Activated CD8-positive, alpha-beta memory T cell treated with anti-CD3 and anti-CD28 coated beads, Interleukin-2, amount 50 U/mL, for 48 hours (primary cell): ENCODE data around the gene CCDC150.
A peak's percentile ranks its signal among the peaks of the same experiment; 100 is the strongest.
"Not testable (repeated sequence)": the region's sequence is repeated elsewhere in the genome, so short reads cannot be mapped to it uniquely, and the experiment has no call there.

ENCODE experiments used
- DNase-seq: peaks from one replicate; pipeline ENCODE4 v3.0.0-alpha.2; 2020

Gene CCDC150

DNA sequence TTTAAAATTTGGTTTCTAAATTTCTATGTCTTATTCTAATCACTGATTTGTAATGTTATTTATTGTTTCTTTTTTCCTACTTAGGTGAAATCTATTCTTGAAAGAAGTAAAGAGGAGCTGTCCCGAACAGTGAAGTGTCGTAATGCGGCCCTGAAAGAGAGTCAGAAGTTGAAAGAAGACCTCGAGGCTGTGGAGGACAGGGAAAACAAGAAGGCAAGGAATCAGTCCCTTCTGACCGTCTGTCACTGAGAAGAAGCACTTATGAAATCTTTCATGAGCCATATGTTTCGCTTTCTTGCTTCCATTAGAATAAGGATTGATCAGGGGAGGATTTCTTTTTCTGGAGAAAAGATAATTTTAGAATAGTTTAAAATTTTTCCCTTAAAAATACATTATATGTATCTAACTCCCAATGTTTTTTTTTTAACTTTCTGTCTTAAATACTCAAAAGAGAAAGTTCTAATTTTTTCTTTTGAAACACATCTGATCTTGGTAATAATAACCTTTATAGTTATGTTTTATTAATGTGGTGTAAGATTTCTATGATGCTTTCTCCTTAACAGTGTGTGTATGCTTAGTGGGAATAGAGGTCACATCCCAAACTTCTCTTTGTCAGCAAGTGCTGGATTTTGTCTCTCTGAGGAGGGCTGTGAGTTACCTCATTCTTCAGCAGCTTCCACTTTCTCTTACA lies 79.0 kb downstream of the CCDC150 start:
- no peak for DNase-seq

DNA sequence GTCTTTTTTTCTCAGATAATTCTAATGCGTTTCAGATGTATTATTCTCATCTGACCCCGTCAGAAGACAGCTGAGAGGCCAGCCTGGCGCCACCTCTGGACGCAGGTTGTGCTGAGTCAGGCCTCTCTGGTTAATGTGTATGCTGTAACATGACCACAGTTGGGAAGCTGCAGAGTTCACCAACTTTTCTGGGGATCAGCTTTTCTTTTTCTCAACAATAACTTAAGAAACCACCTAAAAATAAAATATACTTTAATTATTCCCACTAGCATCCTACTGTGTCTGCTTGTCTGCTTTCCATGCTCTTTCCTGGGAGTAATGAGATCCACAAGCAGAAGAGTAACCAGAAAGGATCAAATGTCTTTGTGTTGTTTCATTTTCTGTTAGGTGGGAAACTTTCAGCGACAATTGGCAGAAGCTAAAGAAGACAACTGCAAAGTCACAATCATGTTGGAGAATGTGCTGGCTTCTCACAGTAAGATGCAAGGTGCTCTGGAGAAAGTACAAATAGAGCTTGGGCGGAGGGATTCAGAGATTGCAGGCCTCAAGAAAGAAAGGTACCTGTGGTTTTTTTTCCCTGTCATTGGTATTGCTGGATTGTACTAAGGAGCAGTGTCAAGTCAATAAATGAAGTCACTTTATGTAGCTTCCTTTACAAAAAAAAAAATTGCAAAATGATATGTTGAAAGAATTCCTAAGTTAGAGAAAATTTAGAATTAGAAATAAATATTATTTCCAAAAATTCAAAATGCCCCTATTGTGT lies 79.8 kb downstream of the CCDC150 start:
- no peak for DNase-seq

DNA sequence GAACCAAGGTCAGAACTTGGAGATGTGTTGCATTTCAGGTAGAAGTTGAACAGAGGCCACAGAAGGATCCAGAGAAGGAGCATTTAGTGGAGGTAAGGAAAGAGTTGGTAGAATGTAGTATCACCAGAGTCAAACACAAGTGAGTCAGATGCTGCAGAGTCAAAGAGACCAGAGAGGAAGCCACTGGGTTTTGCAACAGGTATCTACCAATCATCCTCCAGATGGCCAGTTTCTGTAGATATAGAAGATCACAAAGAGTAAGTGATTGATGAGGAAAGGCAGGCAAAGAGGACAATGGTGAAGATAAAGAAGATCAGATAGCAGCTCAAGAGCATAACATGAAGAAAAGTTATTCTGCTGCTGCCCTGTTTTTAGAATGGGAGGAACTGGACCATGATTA lies 84.1 kb downstream of the CCDC150 start:
- no peak for DNase-seq

DNA sequence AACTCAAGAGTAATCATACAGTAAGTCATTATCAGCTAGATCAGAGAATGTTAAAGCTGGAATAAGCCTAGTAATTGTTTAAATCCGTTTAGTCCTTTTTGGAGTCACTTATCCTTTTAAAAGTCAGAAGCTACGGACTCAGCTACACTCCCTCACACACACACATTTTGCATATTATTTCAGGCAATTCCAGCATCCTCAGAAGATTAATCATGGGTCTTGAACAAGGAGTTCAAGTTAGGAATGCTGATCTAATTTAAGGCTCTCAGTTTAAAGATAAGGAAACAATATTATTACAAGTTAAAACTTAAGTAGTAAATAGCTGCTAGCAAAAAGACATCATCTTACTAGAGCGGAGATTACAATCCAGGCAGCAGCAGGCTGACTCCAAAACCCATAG lies 85.7 kb downstream of the CCDC150 start:
- DNase-seq = no peak

DNA sequence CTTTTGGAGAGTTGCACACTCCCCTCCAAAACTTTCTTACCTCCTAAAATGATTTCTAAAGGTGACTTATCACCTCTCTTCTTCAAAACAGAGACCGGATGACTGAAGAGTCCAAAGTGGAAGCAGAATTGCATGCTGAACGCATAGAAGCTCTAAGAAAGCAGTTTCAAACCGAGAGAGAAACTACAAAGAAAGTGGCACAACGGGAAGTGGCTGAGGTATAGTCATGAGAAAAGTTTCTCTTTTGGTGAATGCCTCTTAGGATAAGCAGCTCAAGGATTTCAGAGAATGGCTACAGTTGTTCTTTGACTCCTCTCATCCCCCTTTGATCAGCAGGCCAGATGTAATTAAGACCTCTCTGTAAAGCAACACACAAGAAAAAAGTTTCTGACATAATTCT lies 86.4 kb downstream of the CCDC150 start:
- no peak for DNase-seq

DNA sequence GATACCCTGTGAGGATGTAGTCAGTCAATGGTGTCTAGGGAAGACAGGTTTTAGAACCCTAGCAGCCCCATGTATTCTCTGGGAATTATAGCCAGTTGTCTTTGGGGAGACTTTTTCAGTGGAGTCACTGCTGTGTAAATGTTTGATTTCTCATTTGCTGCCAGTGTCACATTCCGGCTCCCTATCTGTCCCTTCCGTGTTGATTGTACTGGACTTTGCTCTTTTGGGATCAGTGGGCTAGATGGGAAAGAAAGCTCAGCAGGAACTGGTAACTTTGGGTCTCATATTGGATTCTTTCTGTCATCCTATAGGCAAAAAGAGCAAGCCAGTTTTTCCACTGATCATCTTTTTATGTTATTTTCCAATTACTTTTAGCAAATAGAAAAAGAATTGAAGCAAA lies 89.9 kb downstream of the CCDC150 start:
- no peak for DNase-seq

DNA sequence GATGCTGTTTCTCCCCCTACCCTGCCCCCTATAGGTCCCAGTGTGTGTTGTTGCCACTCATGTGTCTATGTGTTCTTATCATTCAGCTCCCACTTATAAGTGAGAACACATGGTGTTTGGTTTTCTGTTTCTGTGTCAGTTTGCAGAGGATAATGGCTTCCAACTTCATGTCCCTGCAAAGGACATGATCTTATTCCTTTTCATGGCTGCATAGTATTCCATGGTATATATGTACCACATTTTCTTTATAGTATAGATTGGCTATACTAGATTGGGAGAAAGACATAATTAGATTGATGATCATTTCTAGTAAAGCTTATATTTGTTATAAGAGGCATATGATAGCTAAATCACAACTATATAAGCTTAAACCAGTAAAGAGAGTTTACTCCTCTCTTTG lies 97.1 kb downstream of the CCDC150 start:
- DNase-seq = not testable (repeated sequence)

DNA sequence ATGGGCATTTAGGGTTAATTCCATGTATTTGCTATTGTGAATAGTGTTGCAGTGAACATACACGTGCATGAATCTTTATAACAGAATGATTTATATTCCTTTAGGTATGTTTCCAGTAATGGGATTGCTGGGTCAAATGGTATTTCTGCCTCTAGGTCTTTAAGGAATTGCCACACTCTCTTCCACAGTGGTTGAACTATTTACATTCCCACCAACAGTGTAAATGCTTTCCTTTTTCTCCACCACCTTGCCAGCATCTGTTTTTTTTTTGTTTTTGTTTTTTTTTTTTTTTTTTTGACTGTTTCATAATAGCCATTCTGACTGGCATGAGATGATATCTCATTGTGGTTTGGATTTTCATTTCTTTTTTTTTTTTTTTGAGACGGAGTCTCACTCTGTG lies 97.5 kb downstream of the CCDC150 start:
- DNase-seq = no peak

DNA sequence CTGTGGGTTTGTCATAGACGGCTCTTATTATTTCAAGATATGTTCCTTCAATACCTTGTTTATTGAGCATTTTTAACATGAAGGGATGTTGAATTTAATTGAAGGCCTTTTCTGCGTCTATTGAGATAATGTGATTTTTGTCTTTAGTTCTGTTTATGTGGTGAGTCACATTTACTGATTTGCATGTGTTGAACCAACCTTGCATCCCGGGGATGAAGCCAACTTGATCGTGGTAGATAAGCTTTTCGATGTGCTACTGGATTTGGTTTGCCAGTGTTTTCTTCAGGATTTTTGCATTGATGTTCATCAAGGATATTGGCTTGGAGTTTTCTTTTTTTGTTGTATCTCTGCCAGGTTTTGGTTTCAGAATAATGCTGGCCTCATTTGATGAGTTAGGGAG lies 99.5 kb downstream of the CCDC150 start:
- no peak for DNase-seq

DNA sequence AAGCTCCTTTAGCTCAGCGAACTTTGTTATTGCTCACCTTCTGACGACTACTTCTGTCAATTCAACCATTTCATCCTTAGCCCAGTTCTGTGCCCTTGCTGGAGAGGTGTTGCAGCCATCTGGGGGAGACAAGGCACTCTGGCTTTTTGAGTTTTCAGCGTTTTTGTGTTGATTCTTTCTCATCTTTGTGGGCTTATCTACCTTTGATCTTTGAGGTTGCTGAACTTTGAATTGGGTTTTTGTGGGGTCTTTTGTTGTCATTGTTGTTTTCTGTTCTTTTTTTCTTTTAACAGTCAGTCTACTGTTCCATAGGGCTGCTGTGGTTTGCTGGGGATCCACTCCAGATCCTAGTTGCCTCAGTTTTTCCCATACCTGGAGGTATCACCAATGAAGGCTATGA lies 102.7 kb downstream of the CCDC150 start:
- no peak for DNase-seq

DNA sequence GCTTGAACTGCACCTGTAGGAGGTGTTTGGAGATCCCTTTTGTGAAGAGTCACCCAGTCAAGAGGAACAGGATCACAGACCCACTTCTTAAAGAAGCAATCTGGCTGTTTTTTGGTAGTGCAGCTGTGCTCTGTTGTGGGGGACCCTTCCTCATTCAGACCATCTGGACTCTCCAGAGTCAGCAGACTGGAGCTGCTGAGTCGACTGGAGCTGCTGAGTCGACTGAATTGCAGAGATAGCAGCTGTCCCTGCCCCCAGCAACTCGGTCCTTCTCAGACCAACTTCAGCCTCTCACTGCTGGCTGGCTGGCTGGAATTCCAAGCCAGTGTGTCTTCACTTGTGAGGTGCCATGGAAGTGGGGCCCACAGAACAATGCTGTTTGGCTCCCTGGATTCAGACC lies 103.2 kb downstream of the CCDC150 start:
- no peak for DNase-seq

DNA sequence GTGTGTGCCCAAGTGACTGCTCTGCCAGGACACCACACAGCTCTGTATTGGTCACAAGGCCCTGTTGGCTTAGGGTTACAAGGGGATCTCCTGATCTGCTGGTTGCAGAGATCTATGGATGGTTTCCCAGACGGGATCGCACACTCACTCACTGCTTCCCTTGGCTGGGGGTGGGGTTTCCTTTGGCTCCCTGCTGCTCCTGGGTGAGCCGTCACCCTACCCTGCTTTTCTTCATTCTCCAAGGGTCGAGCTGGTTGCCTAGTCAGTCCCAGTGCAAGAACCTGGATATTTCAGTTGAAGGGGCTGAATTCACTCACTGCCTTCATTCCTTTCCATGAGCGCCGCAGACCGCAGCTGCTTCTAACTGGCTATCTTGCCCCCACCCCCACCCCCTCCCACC lies 103.7 kb downstream of the CCDC150 start:
- DNase-seq = no peak

DNA sequence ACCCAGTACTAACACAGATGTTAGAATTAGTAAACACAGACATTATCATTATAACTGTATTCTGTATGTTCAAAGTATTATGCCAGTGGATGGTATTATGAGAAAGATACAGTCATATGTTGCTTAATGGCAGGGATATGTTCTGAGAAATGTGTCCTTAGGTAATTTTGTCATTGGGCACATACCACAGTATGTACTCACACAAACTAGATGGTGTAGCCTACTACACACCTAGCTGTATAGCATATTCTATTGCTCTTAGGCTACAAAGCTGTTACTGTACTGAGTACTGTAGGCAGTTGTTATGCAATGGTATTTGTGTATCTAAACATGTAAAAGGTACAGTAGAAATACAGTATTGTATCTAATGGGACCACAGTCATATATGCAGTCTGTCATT lies 106.2 kb downstream of the CCDC150 start:
- no peak for DNase-seq

DNA sequence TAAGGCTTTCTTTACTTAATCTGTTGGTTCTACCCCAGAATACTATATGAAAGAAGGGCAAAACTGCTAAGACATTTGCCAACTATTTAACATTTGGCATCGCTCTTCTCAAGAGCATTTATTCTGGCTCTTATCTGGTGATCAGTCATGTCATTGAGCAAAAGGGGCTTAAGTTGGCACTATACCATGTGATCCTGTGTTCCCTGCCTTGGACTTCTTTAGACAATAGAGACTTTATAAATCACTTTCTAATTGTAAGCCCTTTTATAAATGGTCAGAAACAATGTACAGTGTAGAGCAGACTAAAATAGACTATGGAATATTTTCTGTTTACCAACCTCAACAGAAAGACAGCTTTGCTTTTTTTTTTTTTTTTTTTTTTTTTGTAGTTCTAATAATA lies 107.9 kb downstream of the CCDC150 start:
- DNase-seq = no peak

DNA sequence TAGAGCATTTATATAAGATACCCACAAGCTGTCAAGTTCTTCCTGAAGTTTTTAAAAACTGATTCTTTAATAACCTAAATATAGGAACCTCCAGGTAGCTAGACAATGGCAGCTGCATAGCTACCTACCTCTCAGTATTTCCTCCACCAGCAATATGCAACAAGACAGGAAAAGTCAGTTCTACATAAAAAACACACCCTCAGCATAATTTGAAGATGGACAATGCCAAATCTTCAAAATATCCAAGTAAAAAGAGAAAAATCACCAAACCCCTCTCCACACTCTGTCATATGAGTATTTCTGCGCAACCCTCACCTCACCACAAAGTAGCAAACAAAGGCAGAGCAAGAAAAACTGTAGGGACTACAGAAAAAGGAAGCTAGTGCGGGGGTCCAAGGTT lies 108.6 kb downstream of the CCDC150 start:
- DNase-seq = no peak

DNA sequence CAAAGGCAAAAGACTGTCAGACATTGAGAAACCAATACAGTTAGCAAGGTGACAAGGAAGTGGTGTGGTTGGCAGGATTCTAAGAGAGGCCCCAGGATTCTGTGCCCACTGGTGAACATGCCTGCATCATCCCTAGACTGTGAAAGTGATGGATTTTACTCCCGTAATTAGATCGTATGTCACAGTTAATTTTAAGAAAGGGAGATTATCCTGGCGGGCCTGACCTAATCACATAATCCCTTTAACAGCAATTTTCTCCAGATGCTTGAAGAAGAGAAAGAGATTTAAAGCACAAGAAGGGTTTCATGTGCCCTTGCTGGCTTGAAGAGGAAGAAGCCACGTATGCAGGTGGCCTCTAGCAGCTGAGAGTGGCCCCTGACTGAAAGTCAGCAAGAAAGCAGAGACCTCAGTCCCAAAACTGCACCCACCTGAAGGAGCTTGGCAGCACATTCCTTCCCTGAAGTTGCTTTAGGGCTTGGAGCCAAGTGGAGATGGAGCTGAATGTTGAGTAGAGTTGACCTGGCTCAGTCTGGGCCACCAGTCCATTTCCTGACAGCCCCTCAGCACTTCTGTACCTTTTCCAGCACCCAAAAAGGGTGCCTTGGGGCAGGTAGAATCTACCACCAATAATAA lies 110.9 kb downstream of the CCDC150 start:
- DNase-seq = no peak

DNA sequence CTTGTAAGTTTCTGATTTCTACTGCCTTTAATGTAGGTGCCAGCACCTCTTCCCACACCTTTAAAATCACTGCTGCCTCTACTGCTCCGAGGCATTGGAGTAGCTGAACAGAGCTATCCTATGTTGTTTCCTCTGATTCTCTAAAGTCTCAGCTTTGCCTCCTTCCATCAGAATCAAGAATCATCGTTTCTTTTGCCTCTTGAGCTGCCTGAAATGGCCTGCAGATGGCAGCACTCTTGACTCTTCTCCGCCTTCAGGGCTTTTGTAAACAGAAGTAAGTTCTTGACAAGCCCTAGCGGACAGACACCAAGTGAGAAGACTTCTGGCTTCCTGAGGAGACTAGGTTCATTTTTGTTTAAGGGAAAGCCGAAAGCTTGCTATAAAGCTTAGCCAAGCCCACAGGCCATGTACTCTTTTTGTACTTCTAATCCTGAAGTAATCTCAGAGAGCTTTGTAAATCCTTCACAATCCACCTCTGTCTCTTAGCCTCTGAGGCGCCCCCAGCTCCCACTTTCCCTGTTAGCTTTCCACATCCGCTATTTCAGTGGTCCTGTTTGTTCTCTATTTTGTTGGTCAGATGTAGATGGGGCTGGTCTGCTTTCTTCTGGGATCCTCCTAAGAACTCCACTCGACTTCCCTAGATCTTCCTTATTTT lies 111.6 kb downstream of the CCDC150 start:
- peak; percentile 60 for DNase-seq

DNA sequence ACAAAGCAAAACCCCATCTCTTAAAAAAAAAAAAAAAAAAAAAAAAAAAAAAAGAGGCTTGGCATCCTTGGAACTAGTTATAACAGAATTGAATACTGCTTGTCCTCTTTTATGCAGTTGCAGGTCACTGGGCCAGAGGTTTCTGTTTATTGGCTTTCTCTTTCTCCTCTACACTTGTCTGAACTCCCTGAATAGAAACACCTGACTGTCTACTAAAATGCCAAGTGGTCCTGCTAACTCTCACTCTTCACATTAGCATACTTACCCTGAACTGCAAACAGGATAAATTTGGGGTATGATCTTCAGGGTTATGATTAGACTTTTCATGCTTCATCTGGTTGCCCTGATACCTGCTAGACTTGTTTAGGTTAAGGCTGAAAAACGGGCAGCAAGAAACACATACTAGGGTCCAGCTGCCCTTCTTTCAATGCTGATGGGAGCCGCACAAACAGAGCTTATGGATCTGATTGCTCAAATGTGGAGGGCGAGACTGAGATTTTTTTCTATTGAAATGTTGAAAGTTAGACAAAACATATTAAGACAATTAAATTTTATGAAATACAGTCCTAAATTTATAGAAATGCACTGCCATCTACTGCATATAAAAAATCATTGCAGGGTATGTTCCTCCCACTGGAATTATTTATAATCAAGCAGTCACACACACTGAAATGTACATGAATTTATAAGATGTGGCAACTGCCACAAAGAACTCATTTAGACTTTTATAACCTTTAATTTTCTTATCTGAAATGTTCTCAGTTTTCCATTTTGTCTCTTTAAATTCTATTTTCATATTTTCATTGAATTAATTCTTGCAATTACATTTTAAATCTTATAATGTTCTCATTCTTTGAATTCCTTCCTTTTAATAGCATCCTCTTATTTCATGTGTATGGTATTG lies 119.2 kb downstream of the CCDC150 start:
- no peak for DNase-seq

DNA sequence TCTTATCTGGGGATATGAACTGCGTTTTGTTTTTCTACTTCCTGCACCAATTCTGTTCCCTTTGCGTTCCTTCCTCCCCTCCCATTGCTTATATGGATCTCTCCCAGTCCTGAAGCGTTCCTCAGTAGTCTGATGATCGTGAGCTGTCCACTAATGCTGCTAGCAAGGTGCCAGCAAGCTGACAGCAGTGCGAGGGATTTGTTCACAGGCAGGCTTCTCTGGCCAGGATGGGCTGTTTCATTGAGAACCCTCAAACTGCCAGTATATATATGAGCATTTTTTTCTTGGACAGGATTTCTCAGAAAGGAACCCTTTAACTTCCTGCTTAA lies 119.8 kb downstream of the CCDC150 start:
- no peak for DNase-seq

DNA sequence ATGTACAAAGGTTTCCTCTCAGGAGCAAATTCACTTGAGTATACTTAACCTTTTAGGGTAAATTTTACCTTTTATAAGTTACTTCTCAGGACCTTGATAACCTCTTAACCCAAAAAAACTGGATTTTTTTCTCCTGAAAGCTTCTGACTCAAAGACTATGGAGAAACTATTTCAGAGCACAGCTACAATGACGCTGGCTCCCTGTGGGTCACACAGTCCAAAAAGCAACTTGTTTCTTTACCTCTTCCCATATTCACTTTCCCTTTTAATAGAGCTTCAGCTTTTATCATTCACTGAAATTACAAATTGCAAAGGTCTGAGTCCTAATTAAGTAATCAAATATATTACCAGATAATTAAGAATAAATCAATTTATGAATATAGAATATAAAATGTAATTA lies 127.6 kb downstream of the CCDC150 start:
- DNase-seq = no peak
